Dermis microvascular lymphatic vessel endothelial cell (primary cell): ENCODE measurements around the gene REEP5. TPM values are rescaled to one million over a fixed set of nuclear protein-coding genes. Genes with fewer than 3 reads are reported as not detected.
"Not testable (repeated sequence)": the region's sequence is repeated elsewhere in the genome, so short reads cannot be mapped to it uniquely, and the experiment has no call there.

Source experiments
- DNase-seq, 2 donors: peaks; one replicate each; pipeline versions ENCODE4 v3.0.0 to v3.0.0-alpha.2; 2010; ENCODE audit warnings: low read depth in 2 of 2
- total RNA-seq: library from RNA; depleted of rRNA; stranded (reverse); fragments of >200 nt; gene quantifications from 2 replicates; pipeline ENCODE4 v1.2.1, GENCODE V29; 2014

REEP5 gene
- 57.4 and 66.5 TPM in 2 replicates for total RNA-seq

- peak; percentile 55 to 88 for DNase-seq
Measured at GRCh38 chr5:112921833-112922817, at the start of gene REEP5. REEP5 (minus strand) TSS chr5:112922227; CDS start chr5:112922190, 37 bp downstream.

DNA sequence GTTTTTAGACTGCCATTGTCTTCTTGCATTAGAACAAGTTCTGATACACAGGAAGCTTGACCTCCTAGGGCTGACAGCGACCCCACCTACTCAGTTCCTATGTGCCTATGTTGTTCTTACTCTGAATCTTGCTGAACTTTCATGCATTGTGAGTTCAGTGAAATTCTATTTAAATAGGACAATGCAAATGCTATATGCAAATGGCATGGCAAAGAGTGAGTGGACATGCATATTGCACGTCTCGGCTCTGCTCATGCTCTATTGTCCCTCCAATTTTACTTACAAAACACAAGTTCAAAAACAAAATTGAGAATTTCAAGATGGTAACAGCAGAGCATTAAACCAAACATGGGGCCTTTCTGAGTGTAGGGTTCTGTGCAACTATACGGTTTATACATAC, 49.2 kb upstream of the REEP5 start:
- DNase-seq: no peak

GRCh38 chr5:112968411-112969106, 46.5 kb upstream of the REEP5 start:
- DNase-seq: no peak

DNA sequence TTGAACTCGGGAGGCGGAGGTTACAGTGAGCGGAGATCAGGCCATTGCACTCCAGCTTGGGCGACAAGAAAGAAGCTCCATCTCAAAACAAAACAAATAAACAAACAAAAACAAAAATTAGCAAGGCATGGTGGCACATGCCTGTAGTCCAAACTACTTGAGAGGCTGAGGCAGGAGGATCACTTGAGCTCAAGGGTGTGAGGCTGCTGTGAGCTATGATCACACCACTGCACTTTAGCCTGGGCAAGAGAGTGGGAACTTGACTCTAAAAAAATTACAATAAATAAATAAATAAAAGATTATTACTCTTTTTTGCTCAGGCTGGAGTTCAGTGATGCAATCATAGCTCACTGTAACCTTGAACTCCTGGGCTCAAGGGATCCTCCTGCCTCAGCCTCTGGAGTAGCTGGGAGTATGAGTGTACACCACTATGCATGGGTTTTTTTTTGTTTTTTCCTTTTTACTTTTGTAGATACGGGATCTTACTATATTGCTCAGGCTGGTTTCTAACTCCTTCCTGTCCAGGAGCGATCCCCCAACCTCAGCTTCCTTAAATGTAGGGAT, 45.6 kb upstream of the REEP5 start:
- no peak for DNase-seq

- DNase-seq: no peak
Measured at GRCh38 chr5:112965733-112966306, 43.8 kb upstream of the REEP5 start.

DNA sequence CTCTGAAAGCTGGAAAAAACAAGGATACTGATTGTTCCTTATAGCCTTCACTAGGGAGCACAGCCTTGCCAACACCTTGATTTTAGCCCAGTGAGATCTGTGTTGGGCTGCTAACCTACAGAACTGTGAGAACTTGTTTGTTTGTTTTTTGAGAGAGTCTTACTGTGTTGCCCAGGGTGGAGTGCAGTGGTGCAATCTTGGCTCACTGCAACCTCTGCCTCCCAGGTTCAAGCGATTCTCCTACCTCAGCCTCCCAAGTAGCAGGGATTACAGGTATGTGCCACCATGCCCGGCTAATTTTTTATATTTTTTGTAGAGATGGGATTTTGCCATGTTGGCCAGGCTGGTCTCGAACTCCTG, 41.3 kb upstream of the REEP5 start:
- not testable (repeated sequence) for DNase-seq

GRCh38 chr5:112960863-112961504, 39.0 kb upstream of the REEP5 start:
- DNase-seq: no peak

GRCh38 chr5:112960315-112960714, 38.3 kb upstream of the REEP5 start:
- no peak for DNase-seq

- peak in 1 of 2 donors; percentile 47 for DNase-seq
Measured at GRCh38 chr5:112959872-112960271, 37.8 kb upstream of the REEP5 start.

GRCh38 chr5:112958093-112959088, 36.4 kb upstream of the REEP5 start:
- DNase-seq: peak in 1 of 2 donors; percentile 92

- no peak for DNase-seq
Measured at GRCh38 chr5:112957036-112957808, 35.2 kb upstream of the REEP5 start.

DNA sequence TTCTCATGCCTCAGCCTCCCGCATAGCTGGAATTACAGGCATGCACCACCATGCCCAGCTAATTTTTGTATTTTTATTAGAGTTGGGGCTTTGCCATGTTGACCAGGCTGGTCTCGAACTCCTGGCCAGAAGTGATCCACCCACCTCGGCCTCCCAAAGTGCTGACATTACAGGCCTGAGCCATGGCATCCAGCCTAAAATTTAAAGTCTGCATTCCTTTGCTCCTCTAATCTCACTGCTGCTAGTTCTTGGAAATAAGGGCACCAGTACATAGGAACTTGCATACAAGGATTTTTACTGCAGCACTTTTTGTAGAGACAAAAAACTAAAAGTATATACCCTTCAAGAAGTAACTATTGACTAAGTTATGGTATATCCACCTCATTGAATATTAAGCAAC, 34.6 kb upstream of the REEP5 start:
- DNase-seq: no peak

- no peak for DNase-seq
Measured at GRCh38 chr5:112951124-112951702, 29.2 kb upstream of the REEP5 start.

DNA sequence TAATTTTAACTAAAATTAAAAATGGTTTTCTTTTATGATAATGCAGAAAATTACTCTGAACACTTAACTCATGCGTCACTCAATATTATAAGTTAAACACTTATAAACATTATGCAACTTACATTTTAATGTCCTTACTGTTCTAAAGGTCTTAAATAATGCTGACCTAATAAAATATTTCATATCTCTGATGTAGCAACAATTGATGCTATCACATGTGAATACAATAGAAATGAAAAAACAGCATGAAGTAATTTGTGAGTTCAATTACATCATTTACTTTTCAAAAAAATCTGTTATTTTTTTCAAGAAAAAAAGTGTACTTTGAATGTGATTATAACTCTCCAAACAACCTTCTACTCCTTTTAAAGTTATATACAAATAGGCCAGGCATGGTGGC, 26.4 kb upstream of the REEP5 start:
- DNase-seq: no peak

GRCh38 chr5:112940670-112941069, 18.6 kb upstream of the REEP5 start:
- no peak for DNase-seq

- no peak for DNase-seq
Measured at GRCh38 chr5:112938286-112938685, 16.3 kb upstream of the REEP5 start.

DNA sequence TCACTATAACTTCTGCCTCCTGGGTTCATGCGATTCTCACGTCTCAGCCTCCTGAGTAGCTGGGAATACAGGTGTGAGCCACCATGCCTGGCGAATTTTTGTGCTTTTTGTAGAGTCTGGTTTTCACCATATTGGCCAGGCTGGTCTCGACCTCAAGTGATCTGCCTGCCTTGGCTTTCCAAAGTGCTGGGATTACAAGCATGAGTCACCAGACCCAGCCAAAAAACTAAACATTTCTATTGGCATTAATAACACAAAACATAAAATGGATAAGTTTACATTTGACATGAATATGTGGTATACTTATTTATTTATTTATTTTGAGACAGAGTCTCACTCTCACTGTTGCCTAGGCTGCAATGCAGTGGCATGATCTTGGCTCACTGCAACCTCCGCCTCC, 13.6 kb upstream of the REEP5 start:
- no peak for DNase-seq

- DNase-seq: no peak
Measured at GRCh38 chr5:112934366-112934663, 12.3 kb upstream of the REEP5 start.

- no peak for DNase-seq
Measured at GRCh38 chr5:112933651-112934365, 11.8 kb upstream of the REEP5 start.
